WTC11 (cell line): ENCODE measurements around the gene CLEC1B. TPM values are rescaled to one million over a fixed set of nuclear protein-coding genes. Genes with fewer than 3 reads are reported as not detected.

Source experiments
- ATAC-seq: fragments of 200-7000 bp; cut with Tn5 transposase; 2 replicates; pipeline ENCODE4 v1.10.0; 2021; ENCODE audit warnings: mild to moderate bottlenecking, moderate library complexity
- CTCF ChIA-PET: fragments of 300-600 bp; sonication (Branson Sonifier 250); formaldehyde crosslinking; loops from one replicate; lab custom pipeline; 2021; ENCODE audit warnings: antibody characterized with exemption; lab: Charles Lee
- POLR2A ChIA-PET: fragments of 350-600 bp; sonication (Branson Sonifier 250); formaldehyde crosslinking; loops from one replicate; lab custom pipeline; 2021; ENCODE audit warnings: antibody characterized with exemption; lab: Charles Lee
- DNase-seq: peaks from one replicate; pipeline ENCODE4 v3.0.0; 2021; ENCODE audit warnings: low spot score
- H3K27ac Mint-ChIP-seq: 2 replicates; pipeline ENCODE4 v1.8.0; 2021; ENCODE audit warnings: mixed read lengths
- H3K27me3 Mint-ChIP-seq: 2 replicates; pipeline ENCODE4 v1.8.0; 2021; ENCODE audit warnings: low read depth, mild to moderate bottlenecking, moderate library complexity, mixed read lengths
- H3K36me3 Mint-ChIP-seq: 2 replicates; pipeline ENCODE4 v1.8.0; 2021; ENCODE audit warnings: mixed read lengths
- H3K4me1 Mint-ChIP-seq: 2 replicates; pipeline ENCODE4 v1.8.0; 2022; ENCODE audit warnings: mixed read lengths
- H3K4me3 Mint-ChIP-seq: 2 replicates; pipeline ENCODE4 v1.8.0; 2021; ENCODE audit warnings: mild to moderate bottlenecking, moderate library complexity, mixed read lengths
- H3K9me3 Mint-ChIP-seq: 2 replicates; pipeline ENCODE4 v1.8.0; 2021; ENCODE audit warnings: mixed read lengths
- CDX4 ChIP-seq: fragments of 250-450 bp; sonication (Bioruptor Pico); IDR thresholded peaks from 2 replicates; pipeline ENCODE4 v1.9.0; 2021; ENCODE audit warnings: moderate library complexity, mild to moderate bottlenecking, inconsistent platforms, borderline replicate concordance
- CREM ChIP-seq: sonication (generic); formaldehyde crosslinking; IDR thresholded peaks from 2 replicates; pipeline ENCODE4 v1.8.1; 2022; ENCODE audit warnings: mild to moderate bottlenecking, missing genetic modification reagents, moderate library complexity
- E2F5 ChIP-seq: sonication (generic); formaldehyde crosslinking; IDR thresholded peaks from 2 replicates; pipeline ENCODE4 v1.8.1; 2022; ENCODE audit warnings: mild to moderate bottlenecking, moderate library complexity, missing genetic modification reagents
- ERG ChIP-seq: fragments of 250-450 bp; sonication (Bioruptor Pico); IDR thresholded peaks from 2 replicates; pipeline ENCODE4 v1.8.0; 2021; ENCODE audit warnings: mild to moderate bottlenecking
- ETV6 ChIP-seq: sonication (generic); formaldehyde crosslinking; IDR thresholded peaks from 2 replicates; pipeline ENCODE4 v1.8.1; 2022; ENCODE audit warnings: mild to moderate bottlenecking, missing genetic modification reagents
- FOXK1 ChIP-seq: sonication (generic); formaldehyde crosslinking; IDR thresholded peaks from 2 replicates; pipeline ENCODE4 v1.8.0; 2022; ENCODE audit warnings: mild to moderate bottlenecking, moderate library complexity, missing genetic modification reagents
- FOXP4 ChIP-seq: sonication (generic); formaldehyde crosslinking; IDR thresholded peaks from 2 replicates; pipeline ENCODE4 v1.8.0; 2022; ENCODE audit warnings: mild to moderate bottlenecking, missing genetic modification reagents
- HMGA2 ChIP-seq: fragments of 250-450 bp; sonication (Bioruptor Pico); IDR thresholded peaks from 2 replicates; pipeline ENCODE4 v1.4.0; 2021; ENCODE audit warnings: mild to moderate bottlenecking, moderate library complexity
- IRF2 ChIP-seq: sonication (generic); formaldehyde crosslinking; IDR thresholded peaks from 2 replicates; pipeline ENCODE4 v1.8.0; 2022; ENCODE audit warnings: low read depth, missing genetic modification reagents, borderline replicate concordance
- JAZF1 ChIP-seq: fragments of 250-450 bp; sonication (Bioruptor Pico); IDR thresholded peaks from 2 replicates; pipeline ENCODE4 v1.9.0; 2021; ENCODE audit warnings: moderate library complexity, mild to moderate bottlenecking, inconsistent platforms
- JUN ChIP-seq: sonication (generic); formaldehyde crosslinking; IDR thresholded peaks from 2 replicates; pipeline ENCODE4 v1.8.0; 2023; ENCODE audit warnings: mild to moderate bottlenecking, missing genetic modification reagents
- KAT7 ChIP-seq: sonication (generic); formaldehyde crosslinking; IDR thresholded peaks from 2 replicates; pipeline ENCODE4 v1.8.1; 2023; ENCODE audit warnings: missing genetic modification reagents, mild to moderate bottlenecking, borderline replicate concordance
- PRDM15 ChIP-seq: sonication (generic); formaldehyde crosslinking; IDR thresholded peaks from 2 replicates; pipeline ENCODE4 v1.8.0; 2022; ENCODE audit warnings: missing genetic modification reagents
- RELA ChIP-seq: sonication (generic); formaldehyde crosslinking; IDR thresholded peaks from 2 replicates; pipeline ENCODE4 v1.8.1; 2022; ENCODE audit warnings: missing genetic modification reagents, mild to moderate bottlenecking, borderline replicate concordance
- SMAD3 ChIP-seq: sonication (generic); formaldehyde crosslinking; IDR thresholded peaks from 2 replicates; pipeline ENCODE4 v1.8.0; 2022; ENCODE audit warnings: missing genetic modification reagents, mild to moderate bottlenecking, borderline replicate concordance
- STAT6 ChIP-seq: sonication (generic); formaldehyde crosslinking; conservative IDR thresholded peaks from 2 replicates; pipeline ENCODE4 v1.8.1; 2023; ENCODE audit warnings: mild to moderate bottlenecking, low read depth, missing genetic modification reagents, moderate library complexity
- TEAD4 ChIP-seq: sonication (generic); formaldehyde crosslinking; IDR thresholded peaks from 2 replicates; pipeline ENCODE4 v1.8.0; 2022; ENCODE audit warnings: mild to moderate bottlenecking, missing genetic modification reagents
- TP53 ChIP-seq: sonication (generic); formaldehyde crosslinking; IDR thresholded peaks from 2 replicates; pipeline ENCODE4 v1.8.1; 2023; ENCODE audit warnings: mild to moderate bottlenecking, missing genetic modification reagents
- ZMAT4 ChIP-seq: fragments of 250-450 bp; sonication (Bioruptor Pico); IDR thresholded peaks from 2 replicates; pipeline ENCODE4 v1.9.0; 2021; ENCODE audit warnings: mild to moderate bottlenecking
- ZNF121 ChIP-seq: sonication (generic); formaldehyde crosslinking; IDR thresholded peaks from 2 replicates; pipeline ENCODE4 v1.8.0; 2023; ENCODE audit warnings: missing genetic modification reagents
- ZNF219 ChIP-seq: sonication (generic); formaldehyde crosslinking; IDR thresholded peaks from 2 replicates; pipeline ENCODE4 v1.8.0; 2023; ENCODE audit warnings: missing genetic modification reagents, mild to moderate bottlenecking, borderline replicate concordance
- ZNF232 ChIP-seq: sonication (generic); formaldehyde crosslinking; IDR thresholded peaks from 2 replicates; pipeline ENCODE4 v1.8.0; 2022; ENCODE audit warnings: mild to moderate bottlenecking, missing genetic modification reagents
- total RNA-seq: library from RNA; stranded (reverse); gene quantifications from 3 replicates; pipeline ENCODE4 v1.2.3, GENCODE V29; 2021

The CLEC1B gene
- total RNA-seq, 1 experiment from 2014 or later = not detected

GRCh38 chr12:10025236-10025635 is 26.3 kb upstream of the CLEC1B start:
- TF ChIP-seq ZMAT4 (CRISPR knock-in tag) = no peak
- no peak for TF ChIP-seq TP53 (CRISPR knock-in tag)
- TF ChIP-seq ZNF219 (CRISPR knock-in tag) = no peak
- no peak for TF ChIP-seq KAT7 (CRISPR knock-in tag)
- TF ChIP-seq ERG = no peak
- no peak for TF ChIP-seq ETV6
- TF ChIP-seq JUN = no peak
- no peak for TF ChIP-seq PRDM15 (CRISPR knock-in tag)
- no peak for TF ChIP-seq CREM (CRISPR knock-in tag)
- TF ChIP-seq RELA (CRISPR knock-in tag) = no peak
- no peak for TF ChIP-seq FOXP4 (CRISPR knock-in tag)
- TF ChIP-seq SMAD3 = no peak
- no peak for TF ChIP-seq ZNF121 (CRISPR knock-in tag)
- TF ChIP-seq JAZF1 = no peak
- no peak for TF ChIP-seq STAT6 (CRISPR knock-in tag)
- TF ChIP-seq FOXK1 (CRISPR knock-in tag) = no peak
- TF ChIP-seq IRF2 (CRISPR knock-in tag) = no peak
- CTCF ChIA-PET = no interaction called here
- peaks cover 6% of the 10 kb centered on the region; the same call in 1 of the 2 replicates for H3K36me3 Mint-ChIP-seq
- H3K9me3 Mint-ChIP-seq = peaks cover 23% of the 10 kb centered on the region
- H3K4me1 Mint-ChIP-seq = no peaks in the 10 kb centered on the region
- H3K27ac Mint-ChIP-seq = no peak overlapping the region
- H3K4me3 Mint-ChIP-seq = no peak overlapping the region
- H3K27me3 Mint-ChIP-seq = peaks cover 5% of the 10 kb centered on the region; the same call in 1 of the 2 replicates
- DNase-seq = no peak
- no peak for ATAC-seq
- POLR2A ChIA-PET = no interaction called here

- ATAC-seq = no peak
- H3K27ac Mint-ChIP-seq = no peak overlapping the region
- H3K4me1 Mint-ChIP-seq = peaks cover 10% of the 10 kb centered on the region
- peaks cover 5% of the 10 kb centered on the region; the same call in 1 of the 2 replicates for H3K27me3 Mint-ChIP-seq
- ChIA-PET CTCF (no interaction called here), POLR2A (no interaction called here)
- peaks cover 13% of the 10 kb centered on the region for H3K9me3 Mint-ChIP-seq
- no peaks in the 10 kb centered on the region for H3K36me3 Mint-ChIP-seq
- DNase-seq = no peak
- no peak overlapping the region for H3K4me3 Mint-ChIP-seq
- TF ChIP-seq ZNF232 (CRISPR knock-in tag) (no peak), RELA (CRISPR knock-in tag) (no peak), HMGA2 (CRISPR knock-in tag) (no peak), TEAD4 (CRISPR knock-in tag) (no peak), E2F5 (no peak), CDX4 (CRISPR knock-in tag) (no peak)
Observed at GRCh38 chr12:10021342-10021741, 22.4 kb upstream of the CLEC1B start.
